OCI-LY7 (cell line): Measurements from ENCODE around the gene CHL1.

ENCODE experiments used
- CTCF ChIP-seq: fragments of 200-600 bp; sonication (generic); conservative IDR thresholded peaks from 2 replicates; pipeline ENCODE4 v1.5.1; 2014; ENCODE audit warnings: mild to moderate bottlenecking, antibody characterized with exemption, low read length, moderate library complexity, mixed read lengths
- EZH2phosphoT487 ChIP-seq: fragments of 200-600 bp; sonication (generic); IDR thresholded peaks from 2 replicates; pipeline ENCODE4 v1.6.1; 2018; ENCODE audit warnings: low read depth, borderline replicate concordance, mild to moderate bottlenecking, mixed run types, antibody characterized with exemption, low read length, moderate library complexity, mixed read lengths

- TF ChIP-seq CTCF (no peak), EZH2phosphoT487 (no peak)
These were observed 261.6 kb downstream of the CHL1 start for GRCh38 chr3:458124-458523.
